HCT116 (cell line): ENCODE measurements around the gene ACOX3. TPM values are rescaled to one million over a fixed set of nuclear protein-coding genes. Genes with fewer than 3 reads are reported as not detected.
"Not testable (repeated sequence)": the region's sequence is repeated elsewhere in the genome, so short reads cannot be mapped to it uniquely, and the experiment has no call there.

Experiments used
- ATAC-seq: fragments of 200-7000 bp; cut with Tn5 transposase; 2 replicates; pipeline ENCODE4 v1.9.1; 2020; ENCODE audit warnings: mild to moderate bottlenecking, moderate library complexity
- BruUV-seq: library from RNA; stranded (reverse); fragments of 400-500 nt; replicated peaks from 2 replicates; lab custom pipeline; 2021; lab: Mats Ljungman, UMichigan
- CTCF ChIA-PET: fragments of 300-600 bp; sonication (Branson Sonifier 250); formaldehyde crosslinking; loops from one replicate; lab custom pipeline; 2021; ENCODE audit warnings: antibody characterized with exemption; lab: Charles Lee
- POLR2A ChIA-PET: fragments of 300-600, 350-600 bp; sonication (Branson Sonifier 250); formaldehyde crosslinking; loops from one replicate; lab custom pipeline; 2021; ENCODE audit warnings: antibody characterized with exemption; lab: Charles Lee
- RAD21 ChIA-PET, 2 experiments: fragments of 300-600 bp; sonication (Branson Sonifier 250); formaldehyde crosslinking; loops; one replicate each; lab custom pipeline; 2023; ENCODE audit warnings: low total read pairs in 2 of 2; ENCODE audit not compliant: uncharacterized antibody in 2 of 2, unreplicated experiment in 2 of 2, low non-redundant PET in 1 of 2; lab: Charles Lee
- DNase-seq: peaks from one replicate; pipeline ENCODE4 v3.0.0-alpha.2; 2010; ENCODE audit warnings: low read depth, low spot score
- H2AFZ ChIP-seq: fragments of 200-600 bp; shearing (Covaris generic), sonication (generic); 2 replicates; pipeline ENCODE4 v1.6.1; 2017; ENCODE audit warnings: low read depth, mixed run types, mixed read lengths, antibody characterized with exemption, low read length; ENCODE audit not compliant: poor library complexity, severe bottlenecking
- H3K27ac ChIP-seq: 2 replicates; pipeline ENCODE4 v1.5.1; 2012; ENCODE audit warnings: low read depth, low read length
- H3K27me3 ChIP-seq: fragments of 200-600 bp; sonication (generic); 2 replicates; pipeline ENCODE4 v1.6.1; 2016; ENCODE audit warnings: mixed run types, low read length, mixed read lengths; ENCODE audit not compliant: insufficient read depth
- H3K36me3 ChIP-seq, 2 experiments: fragments of 200-500 bp in 1 of 2; fragments of 200-600 bp in 1 of 2; sonication (Bioruptor generic) in 1 of 2; sonication (generic) in 1 of 2; 2 replicates each; pipeline versions ENCODE4 v1.5.1 to v1.6.1; 2014 to 2016; ENCODE audit warnings: low read length in 2 of 2, inconsistent platforms in 1 of 2, mixed read lengths in 1 of 2, mixed run types in 1 of 2; ENCODE audit not compliant: insufficient read depth in 2 of 2, control insufficient read depth in 1 of 2
- H3K4me1 ChIP-seq, 2 experiments: fragments of 200-600 bp in 1 of 2; sonication (generic) in 1 of 2; 2 replicates each; pipeline versions ENCODE4 v1.5.1 to v1.6.1; 2012 to 2017; ENCODE audit warnings: low read length in 2 of 2, inconsistent platforms in 1 of 2, mild to moderate bottlenecking in 1 of 2, mixed read lengths in 1 of 2, mixed run types in 1 of 2, moderate library complexity in 1 of 2; ENCODE audit not compliant: insufficient read depth in 2 of 2, control insufficient read depth in 1 of 2
- H3K4me2 ChIP-seq: fragments of 200-600 bp; sonication (generic); 2 replicates; pipeline ENCODE4 v1.6.1; 2017; ENCODE audit warnings: mixed run types, low read length, mixed read lengths
- H3K4me3 ChIP-seq, 2 experiments: fragments of 200-600 bp in 1 of 2; sonication (generic) in 1 of 2; replicated peaks in 1 of 2; 2 replicates each; pipeline ENCODE4 v1.5.1; 2011 to 2016; ENCODE audit warnings: low read length in 2 of 2, control low read depth in 1 of 2, low read depth in 1 of 2, mild to moderate bottlenecking in 1 of 2, mixed read lengths in 1 of 2, mixed run types in 1 of 2
- H3K79me2 ChIP-seq: fragments of 200-600 bp; sonication (generic); 2 replicates; pipeline ENCODE4 v1.6.1; 2017; ENCODE audit warnings: mild to moderate bottlenecking, mixed run types, low read length, moderate library complexity, mixed read lengths; ENCODE audit not compliant: insufficient read depth
- H3K9ac ChIP-seq: fragments of 200-600 bp; sonication (generic); 2 replicates; pipeline ENCODE4 v1.6.1; 2016; ENCODE audit warnings: low read length, mixed read lengths
- H3K9me2 ChIP-seq: fragments of 200-600 bp; sonication (generic), shearing (Covaris generic); 2 replicates; pipeline ENCODE4 v1.6.1; 2017; ENCODE audit warnings: mixed run types, mild to moderate bottlenecking, moderate library complexity; ENCODE audit not compliant: insufficient read depth
- H3K9me3 ChIP-seq, 2 experiments: fragments of 200-500 bp in 1 of 2; fragments of 200-600 bp in 1 of 2; sonication (Bioruptor generic) in 1 of 2; sonication (generic) in 1 of 2; 2 replicates each; pipeline ENCODE4 v1.6.1; 2014 to 2017; ENCODE audit warnings: low read length in 2 of 2, mixed read lengths in 2 of 2, inconsistent platforms in 1 of 2, low read depth in 1 of 2, mild to moderate bottlenecking in 1 of 2, mixed run types in 1 of 2, moderate library complexity in 1 of 2; ENCODE audit not compliant: control insufficient read depth in 1 of 2, insufficient read depth in 1 of 2
- H4K20me1 ChIP-seq: fragments of 200-600 bp; sonication (generic), shearing (Covaris generic); 2 replicates; pipeline ENCODE4 v1.6.1; 2017; ENCODE audit warnings: mixed run types, mild to moderate bottlenecking, moderate library complexity; ENCODE audit not compliant: insufficient read depth
- ELF1 ChIP-seq: IDR thresholded peaks from 2 replicates; pipeline ENCODE4 v1.6.1; 2012; ENCODE audit warnings: low read depth, borderline replicate concordance
- intact Hi-C: fragments of 100-400 bp; cut with micrococcal nuclease; formaldehyde crosslinking; loops from 2 replicates; pipeline ENCODE4 v1.10.0; 2022
- total RNA-seq: library from RNA; stranded (reverse); gene quantifications from one replicate; pipeline ENCODE4 v1.2.1, GENCODE V29; 2021; ENCODE audit not compliant: unreplicated experiment
- TF ChIP-seq, protein P1 (sequence below): IDR thresholded peaks from 2 replicates; pipeline ENCODE4 v1.6.1; 2012

ACOX3 gene
- total RNA-seq, 1 experiment from 2014 or later, result 16.9 TPM

DNA sequence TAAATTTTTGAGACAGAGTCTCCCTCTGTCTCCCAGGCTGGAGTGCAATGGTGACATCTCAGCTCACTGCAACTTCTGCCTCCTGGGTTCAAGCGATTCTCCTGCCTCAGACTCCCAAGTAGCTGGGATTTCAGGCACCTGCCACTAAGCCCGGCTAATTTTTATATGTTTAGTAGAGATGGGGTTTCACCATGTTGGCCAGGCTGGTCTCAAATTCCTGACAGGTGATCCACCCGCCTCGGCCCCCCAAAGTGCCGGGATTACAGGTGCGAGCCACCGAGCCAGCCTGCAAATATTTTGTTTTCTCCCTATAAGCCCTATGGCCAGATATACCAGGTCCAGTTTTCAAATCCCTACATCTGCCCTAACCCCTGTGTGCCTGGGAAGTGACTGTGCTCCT, 99.2 kb downstream of the ACOX3 start:
- H3K4me1 ChIP-seq, H3K27me3 ChIP-seq, H3K27ac ChIP-seq, H2AFZ ChIP-seq, DNase-seq, POLR2A ChIA-PET, H3K9me2 ChIP-seq, H3K9me3 ChIP-seq, H3K4me3 ChIP-seq, RAD21 ChIA-PET, H3K4me2 ChIP-seq, ATAC-seq, BruUV-seq, H3K9ac ChIP-seq, intact Hi-C loops, CTCF ChIA-PET, H3K79me2 ChIP-seq, H4K20me1 ChIP-seq, H3K36me3 ChIP-seq: not testable (repeated sequence)

DNA sequence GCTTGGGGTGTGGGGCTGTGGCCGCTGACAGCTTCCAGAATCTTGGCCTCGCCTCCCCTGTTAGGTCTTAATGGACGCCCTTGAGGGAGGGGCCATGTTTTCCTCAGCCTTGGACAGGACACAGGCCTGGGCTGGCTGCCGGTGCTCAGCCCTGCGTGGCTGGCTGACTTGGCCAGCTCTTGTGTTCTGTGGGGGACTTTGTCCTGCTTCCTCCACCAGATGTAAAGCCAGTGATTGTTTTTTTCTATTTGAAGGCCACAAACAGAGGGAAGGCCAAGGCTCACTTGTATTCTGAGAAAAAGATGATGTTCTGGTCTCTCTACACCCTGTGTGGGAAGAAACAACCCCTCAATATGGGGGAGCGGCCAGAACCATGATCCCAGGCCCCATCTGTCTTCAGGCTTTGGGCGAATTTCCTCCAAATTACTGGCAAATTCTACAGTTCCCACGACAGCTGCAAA, 99.7 kb downstream of the ACOX3 start:
- Histone ChIP-seq H3K9me3 (peaks cover 0 to 4% of the 10 kb centered on the region in 2 experiments; a peak in 2 of 4 replicates), H3K4me1 (peaks cover 0 to 4% of the 10 kb centered on the region in 2 experiments; a peak in 1 of 4 replicates), H3K9ac (no peak overlapping the region), H3K27me3 (no peaks in the 10 kb centered on the region), H3K27ac (no peak overlapping the region), H3K4me3 (no peak overlapping the region), H3K79me2 (no peaks in the 10 kb centered on the region), H3K9me2 (no peaks in the 10 kb centered on the region), H4K20me1 (no peaks in the 10 kb centered on the region), H3K36me3 (no peaks in the 10 kb centered on the region), H3K4me2 (no peak overlapping the region), H2AFZ (no peak overlapping the region)
- intact Hi-C loops, result no loop called here
- BruUV-seq, result no TSS peak
- ATAC-seq, result no peak
- ChIA-PET CTCF (no interaction called here), POLR2A (no interaction called here), RAD21 (no interaction called here)
- DNase-seq, result no peak
- no peak for TF ChIP-seq ELF1
- TF ChIP-seq, protein P1, sequence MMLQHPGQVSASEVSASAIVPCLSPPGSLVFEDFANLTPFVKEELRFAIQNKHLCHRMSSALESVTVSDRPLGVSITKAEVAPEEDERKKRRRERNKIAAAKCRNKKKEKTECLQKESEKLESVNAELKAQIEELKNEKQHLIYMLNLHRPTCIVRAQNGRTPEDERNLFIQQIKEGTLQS, result no peak
